Uterus (tissue), 2 donors: Measurements from ENCODE around the gene OR4D9.

ENCODE experiments used
- CTCF ChIP-seq, 4 experiments: fragments of 200-600 bp in 2 of 4; fragments of 450-650 bp in 2 of 4; sonication (generic) in 2 of 4; IDR thresholded peaks; one replicate each; pipeline ENCODE4 v1.5.1; 2016 to 2019; ENCODE audit warnings: antibody characterized with exemption in 4 of 4, mild to moderate bottlenecking in 2 of 4, moderate library complexity in 1 of 4
- POLR2A ChIP-seq, 2 donors: fragments of 450-650 bp; IDR thresholded peaks; one replicate each; pipeline ENCODE4 v1.6.1; 2016; ENCODE audit warnings: antibody characterized with exemption in 2 of 2, mild to moderate bottlenecking in 1 of 2, moderate library complexity in 1 of 2

GRCh38 chr11:59544869-59545178, 33.5 kb downstream of the OR4D9 start:
- TF ChIP-seq CTCF (IDR thresholded peaks at IDR 0.05) = no peak
- no peak for TF ChIP-seq POLR2A (IDR thresholded peaks at IDR 0.05)
